Liver (tissue), 3 donors: Measurements from ENCODE around the gene ATXN1.

Experiments used
- ATF3 ChIP-seq: IDR thresholded peaks from 2 replicates; pipeline ENCODE4 v1.6.1; 2016; ENCODE audit warnings: antibody characterized with exemption
- CTCF ChIP-seq: fragments of 150-350 bp; IDR thresholded peaks from 2 replicates; pipeline ENCODE4 v1.5.1; 2017; ENCODE audit warnings: improper control_type of control experiment, low read depth, low read length; ENCODE audit not compliant: missing input control
- FOXA1 ChIP-seq: IDR thresholded peaks from 2 replicates; pipeline ENCODE4 v1.6.1; 2016; ENCODE audit warnings: antibody characterized with exemption
- HNF4A ChIP-seq, 2 donors: conservative IDR thresholded peaks; 2 replicates each; pipeline ENCODE4 v1.6.1; 2016; ENCODE audit warnings: antibody characterized with exemption in 2 of 2, mild to moderate bottlenecking in 2 of 2
- HNF4G ChIP-seq: IDR thresholded peaks from 2 replicates; pipeline ENCODE4 v1.6.1; 2016; ENCODE audit warnings: antibody characterized with exemption
- JUND ChIP-seq, 2 donors: IDR thresholded peaks; 2 replicates each; pipeline ENCODE4 v1.6.1; 2016; ENCODE audit warnings: antibody characterized with exemption in 2 of 2
- NR2F2 ChIP-seq: IDR thresholded peaks from 2 replicates; pipeline ENCODE4 v1.6.1; 2016; ENCODE audit warnings: antibody characterized with exemption
- RAD21 ChIP-seq, 2 donors: IDR thresholded peaks; 2 replicates each; pipeline ENCODE4 v1.6.1; 2016; ENCODE audit warnings: antibody characterized with exemption in 2 of 2, mild to moderate bottlenecking in 2 of 2
- SP1 ChIP-seq: IDR thresholded peaks from 2 replicates; pipeline ENCODE4 v1.6.1; 2018; ENCODE audit warnings: antibody characterized with exemption, mild to moderate bottlenecking
- YY1 ChIP-seq: IDR thresholded peaks from 2 replicates; pipeline ENCODE4 v1.6.1; 2016; ENCODE audit warnings: antibody characterized with exemption, mild to moderate bottlenecking
- TF ChIP-seq, protein P1 (sequence below): IDR thresholded peaks from 2 replicates; pipeline ENCODE4 v1.6.1; 2016; ENCODE audit warnings: antibody characterized with exemption, mild to moderate bottlenecking
- TF ChIP-seq, protein P2 (sequence below): IDR thresholded peaks from 2 replicates; pipeline ENCODE4 v1.6.1; 2016; ENCODE audit warnings: antibody characterized with exemption
- donor health status: healthy.
- donor health status: healthy.

- TF ChIP-seq JUND (IDR thresholded peaks at IDR 0.05) (no peak), HNF4G (no peak), CTCF (no peak), YY1 (no peak), NR2F2 (no peak), RAD21 (IDR thresholded peaks at IDR 0.05) (no peak), HNF4A (conservative IDR thresholded peaks at IDR 0.05) (no peak), SP1 (no peak), ATF3 (no peak), FOXA1 (no peak)
- TF ChIP-seq, protein P1, sequence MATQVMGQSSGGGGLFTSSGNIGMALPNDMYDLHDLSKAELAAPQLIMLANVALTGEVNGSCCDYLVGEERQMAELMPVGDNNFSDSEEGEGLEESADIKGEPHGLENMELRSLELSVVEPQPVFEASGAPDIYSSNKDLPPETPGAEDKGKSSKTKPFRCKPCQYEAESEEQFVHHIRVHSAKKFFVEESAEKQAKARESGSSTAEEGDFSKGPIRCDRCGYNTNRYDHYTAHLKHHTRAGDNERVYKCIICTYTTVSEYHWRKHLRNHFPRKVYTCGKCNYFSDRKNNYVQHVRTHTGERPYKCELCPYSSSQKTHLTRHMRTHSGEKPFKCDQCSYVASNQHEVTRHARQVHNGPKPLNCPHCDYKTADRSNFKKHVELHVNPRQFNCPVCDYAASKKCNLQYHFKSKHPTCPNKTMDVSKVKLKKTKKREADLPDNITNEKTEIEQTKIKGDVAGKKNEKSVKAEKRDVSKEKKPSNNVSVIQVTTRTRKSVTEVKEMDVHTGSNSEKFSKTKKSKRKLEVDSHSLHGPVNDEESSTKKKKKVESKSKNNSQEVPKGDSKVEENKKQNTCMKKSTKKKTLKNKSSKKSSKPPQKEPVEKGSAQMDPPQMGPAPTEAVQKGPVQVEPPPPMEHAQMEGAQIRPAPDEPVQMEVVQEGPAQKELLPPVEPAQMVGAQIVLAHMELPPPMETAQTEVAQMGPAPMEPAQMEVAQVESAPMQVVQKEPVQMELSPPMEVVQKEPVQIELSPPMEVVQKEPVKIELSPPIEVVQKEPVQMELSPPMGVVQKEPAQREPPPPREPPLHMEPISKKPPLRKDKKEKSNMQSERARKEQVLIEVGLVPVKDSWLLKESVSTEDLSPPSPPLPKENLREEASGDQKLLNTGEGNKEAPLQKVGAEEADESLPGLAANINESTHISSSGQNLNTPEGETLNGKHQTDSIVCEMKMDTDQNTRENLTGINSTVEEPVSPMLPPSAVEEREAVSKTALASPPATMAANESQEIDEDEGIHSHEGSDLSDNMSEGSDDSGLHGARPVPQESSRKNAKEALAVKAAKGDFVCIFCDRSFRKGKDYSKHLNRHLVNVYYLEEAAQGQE, result no peak
- TF ChIP-seq, protein P2, sequence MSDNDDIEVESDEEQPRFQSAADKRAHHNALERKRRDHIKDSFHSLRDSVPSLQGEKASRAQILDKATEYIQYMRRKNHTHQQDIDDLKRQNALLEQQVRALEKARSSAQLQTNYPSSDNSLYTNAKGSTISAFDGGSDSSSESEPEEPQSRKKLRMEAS, result no peak
Observed at GRCh38 chr6:16274885-16275589, 486.2 kb downstream of the ATXN1 start.
